Adrenal gland (tissue), 12 donors: ENCODE results near the gene PLXNA4. TPM values are rescaled to one million over a fixed set of nuclear protein-coding genes. Genes with fewer than 3 reads are reported as not detected.

Experiments used
- DNase-seq, 7 donors: peaks; one replicate each; pipeline ENCODE4 v3.0.0-alpha.2; 2019 to 2020
- H3K27ac ChIP-seq, 5 donors: fragments of 200-600 bp; sonication (generic) in 4 of 5; 1 replicate in 3 of 5; 2 replicates in 2 of 5; pipeline versions ENCODE4 v1.5.1 to v1.8.0; 2016 to 2020; ENCODE audit warnings: mild to moderate bottlenecking in 1 of 5
- H3K27me3 ChIP-seq: fragments of 200-600 bp; 2 replicates; pipeline ENCODE4 v1.8.0; 2021
- H3K36me3 ChIP-seq, 2 donors: fragments of 200-600 bp; replicated peaks in 1 of 2; 1 replicate in 1 of 2; 2 replicates in 1 of 2; pipeline versions ENCODE4 v1.5.1 to v1.8.0; 2018 to 2022
- H3K4me1 ChIP-seq, 2 donors: fragments of 200-600 bp; replicated peaks in 1 of 2; 1 replicate in 1 of 2; 2 replicates in 1 of 2; pipeline versions ENCODE4 v1.5.1 to v1.8.0; 2018 to 2021
- H3K4me3 ChIP-seq, 4 donors: fragments of 200-600 bp; sonication (generic) in 3 of 4; one replicate each; pipeline ENCODE4 v1.5.1; 2016 to 2018
- H3K9me3 ChIP-seq, 3 donors: fragments of 200-600 bp; sonication (generic) in 1 of 3; replicated peaks in 1 of 3; 1 replicate in 2 of 3; 2 replicates in 1 of 3; pipeline versions ENCODE4 v1.5.1 to v1.8.0; 2016 to 2021
- CTCF ChIP-seq, 6 experiments: fragments of 450-650 bp in 4 of 6; fragments of 200-600 bp in 2 of 6; sonication (generic) in 1 of 6; IDR thresholded peaks; 1 replicate in 5 of 6; 2 replicates in 1 of 6; pipeline versions ENCODE4 v1.5.1 to v1.8.0; 2016 to 2021; ENCODE audit warnings: antibody characterized with exemption in 6 of 6, mild to moderate bottlenecking in 2 of 6, moderate library complexity in 1 of 6
- POLR2A ChIP-seq, 2 donors: fragments of 450-650 bp; IDR thresholded peaks; one replicate each; pipeline ENCODE4 v1.6.1; 2017; ENCODE audit warnings: antibody characterized with exemption in 2 of 2, mild to moderate bottlenecking in 2 of 2, moderate library complexity in 1 of 2
- WGBS, 4 donors: extraction: QIAGEN DNeasy Blood & Tissue Kit in 2 of 4; methylation state at CpG; one replicate each; pipeline versions ENCODE4 v1.1.5 to v1.1.7; 2013 to 2017; 5-methylcytosine and 5-hydroxymethylcytosine counted together
- intact Hi-C, 2 donors: fragments of 100-400 bp; cut with DNase I; formaldehyde crosslinking; loops; one replicate each; pipeline versions ENCODE4 v1.14.1 to v1.15.0; 2022 to 2023
- polyA plus RNA-seq, 3 donors: library from polyadenylated mRNA; stranded (reverse); fragments of 200-250 nt in 2 of 3; fragments of 350-450 nt in 1 of 3; fragmentation: Illumina TruSeq in 1 of 3; extraction: RNeasy Lipid Tissue Mini Kit (QIAGEN cat#74804) in 1 of 3; gene quantifications; one replicate each; pipeline ENCODE4 v1.2.3, GENCODE V29; 2013 to 2014
- total RNA-seq, 9 donors: library from RNA; depleted of rRNA in 4 of 9; stranded (reverse); fragments of >200 nt in 4 of 9; fragments of 120-200 nt in 1 of 9; fragmentation: NEBNext Ultra II Directional in 1 of 9; extraction: Animal tissue kit (Norgen Biotek cat#: 25700) in 1 of 9; gene quantifications; one replicate each; pipeline versions ENCODE4 v1.1.0 to v1.2.4, GENCODE V29; 2013 to 2023
- donor health status: healthy with polysubstance abuse.
- donor health status: Bipolar disorder and iron deficiency.
- donor health status: DM: yes; HTN: yes; CAD: no.
- donor health status: DM: no; HTN: no; CAD: no.
- donor health status: DM: no; HTN: no; CAD: no.
- donor health status: DM: yes; HTN: yes; CAD: no.

The PLXNA4 gene
- total and polyA plus RNA-seq, 12 donors = 0.99 to 10.7 (median 3.6) TPM

GRCh38 chr7:132218876-132219275, 357.4 kb downstream of the PLXNA4 start:
- H3K27me3 ChIP-seq = no peaks in the 10 kb centered on the region
- H3K4me3 ChIP-seq = no peak overlapping the region
- no peaks in the 10 kb centered on the region for H3K9me3 ChIP-seq
- no peak for TF ChIP-seq POLR2A (IDR thresholded peaks at IDR 0.05)
- no peak for TF ChIP-seq CTCF (IDR thresholded peaks at IDR 0.05)
- H3K27ac ChIP-seq = no peak overlapping the region
- intact Hi-C loops = no loop called here
- 83 to 90% (median 87%) methylated on average over 4 of the region's 4 CpGs for WGBS, 4 donors
- H3K4me1 ChIP-seq = no peaks in the 10 kb centered on the region
- no peak for DNase-seq
- H3K36me3 ChIP-seq = no peaks in the 10 kb centered on the region

GRCh38 chr7:132216847-132217525, 359.3 kb downstream of the PLXNA4 start:
- no peak overlapping the region for H3K4me3 ChIP-seq
- no peaks in the 10 kb centered on the region for H3K36me3 ChIP-seq
- no peaks in the 10 kb centered on the region for H3K9me3 ChIP-seq
- intact Hi-C loops = no loop called here
- no peak overlapping the region for H3K27ac ChIP-seq
- no peaks in the 10 kb centered on the region for H3K27me3 ChIP-seq
- no peaks in the 10 kb centered on the region for H3K4me1 ChIP-seq
- 72 to 75% (median 74%) methylated on average over 8 of the region's 8 CpGs for WGBS, 4 donors
- TF ChIP-seq POLR2A (IDR thresholded peaks at IDR 0.05) (no peak), CTCF (IDR thresholded peaks at IDR 0.05) (no peak)
- DNase-seq = no peak

DNA sequence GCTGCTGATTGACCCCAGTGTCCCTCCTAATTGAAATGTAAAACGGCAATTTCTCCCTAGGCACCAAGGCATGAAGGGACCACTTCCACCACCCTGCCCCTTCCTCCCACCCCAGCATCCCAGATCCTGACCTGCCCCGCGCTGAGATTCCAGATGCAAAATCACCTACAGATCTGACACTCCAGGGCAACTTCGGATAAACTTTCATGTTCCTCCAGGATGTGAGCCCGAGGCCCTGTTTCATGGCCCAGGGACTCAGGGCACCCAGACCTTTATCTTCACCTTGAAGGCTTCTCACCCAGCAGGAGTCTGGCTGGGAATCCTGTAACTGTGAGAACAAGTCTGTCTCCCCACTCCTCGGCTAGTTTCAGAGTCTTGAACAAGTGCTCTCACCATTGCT, 361.8 kb downstream of the PLXNA4 start:
- no peaks in the 10 kb centered on the region for H3K4me1 ChIP-seq
- H3K27ac ChIP-seq = no peak overlapping the region
- H3K27me3 ChIP-seq = no peaks in the 10 kb centered on the region
- H3K9me3 ChIP-seq = no peaks in the 10 kb centered on the region
- H3K4me3 ChIP-seq = no peak overlapping the region
- no peak for DNase-seq
- intact Hi-C loops = no loop called here
- WGBS, 4 donors = 67 to 80% (median 75%) methylated on average over 6 of the region's 6 CpGs
- H3K36me3 ChIP-seq = no peaks in the 10 kb centered on the region
- TF ChIP-seq POLR2A (IDR thresholded peaks at IDR 0.05) (no peak), CTCF (IDR thresholded peaks at IDR 0.05) (no peak)

DNA sequence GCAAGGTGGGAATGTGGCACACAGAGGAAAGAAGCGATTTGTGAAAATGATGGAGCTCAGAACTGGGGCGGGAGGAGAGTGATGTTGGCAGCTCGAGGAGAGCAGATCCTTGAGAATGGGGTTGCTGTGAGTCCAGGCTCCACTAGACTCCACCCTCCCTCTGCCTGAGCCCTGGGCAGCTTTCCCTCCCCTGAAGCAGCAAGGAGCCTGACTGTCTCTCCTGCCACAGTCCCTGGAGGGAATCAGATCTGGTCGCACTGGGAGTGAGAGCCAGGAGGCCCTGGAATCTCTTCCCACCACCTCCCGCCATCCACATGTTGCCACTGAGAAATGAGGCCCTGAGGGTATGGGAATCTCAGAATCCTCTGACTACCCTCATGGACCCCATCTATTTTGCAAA, 362.7 kb downstream of the PLXNA4 start:
- Histone ChIP-seq H3K4me3 (no peak overlapping the region), H3K27ac (no peak overlapping the region), H3K27me3 (no peaks in the 10 kb centered on the region), H3K36me3 (no peaks in the 10 kb centered on the region), H3K9me3 (no peaks in the 10 kb centered on the region), H3K4me1 (no peaks in the 10 kb centered on the region)
- 57 to 81% (median 73%) methylated on average over 3 to 5 of the region's 5 CpGs for WGBS, 4 donors
- intact Hi-C loops = no loop called here
- no peak for DNase-seq
- no peak for TF ChIP-seq CTCF (IDR thresholded peaks at IDR 0.05)
- no peak for TF ChIP-seq POLR2A (IDR thresholded peaks at IDR 0.05)
